Astrocyte (in vitro differentiated cells and primary cell): ENCODE measurements around the gene TEX2. TPM values are rescaled to one million over a fixed set of nuclear protein-coding genes. Genes with fewer than 3 reads are reported as not detected.
A peak's percentile ranks its signal among the peaks of the same experiment; 100 is the strongest.

ENCODE experiments used
- DNase-seq: peaks from one replicate; pipeline ENCODE4 v3.0.0-alpha.2; 2010; ENCODE audit warnings: low read depth
- FAIRE-seq: peaks from 2 replicates; lab custom pipeline; 2011; peaks lifted over from hg19 to GRCh38; lab: Jason Lieb, UNC
- H2AFZ ChIP-seq: 2 replicates; pipeline ENCODE4 v1.6.0; 2012; ENCODE audit warnings: low read depth, low read length, inconsistent platforms
- H3K27ac ChIP-seq: 2 replicates; pipeline ENCODE4 v1.5.1; 2011; ENCODE audit warnings: low read depth, low read length, inconsistent platforms
- H3K27me3 ChIP-seq: 2 replicates; pipeline ENCODE4 v1.6.0; 2011; ENCODE audit warnings: low read length, inconsistent platforms; ENCODE audit not compliant: insufficient read depth
- H3K36me3 ChIP-seq: 2 replicates; pipeline ENCODE4 v1.5.1; 2011; ENCODE audit warnings: low read length, inconsistent platforms; ENCODE audit not compliant: insufficient read depth
- H3K4me1 ChIP-seq: 2 replicates; pipeline ENCODE4 v1.5.1; 2011; ENCODE audit warnings: low read length, inconsistent platforms; ENCODE audit not compliant: insufficient read depth
- H3K4me2 ChIP-seq: 2 replicates; pipeline ENCODE4 v1.6.0; 2012; ENCODE audit warnings: low read length, inconsistent platforms
- H3K4me3 ChIP-seq: 2 replicates; pipeline ENCODE4 v1.5.1; 2011; ENCODE audit warnings: low read depth, mild to moderate bottlenecking, low read length, inconsistent platforms; ENCODE audit not compliant: insufficient read depth
- H3K79me2 ChIP-seq: 2 replicates; pipeline ENCODE4 v1.6.0; 2012; ENCODE audit warnings: mild to moderate bottlenecking, low read length, inconsistent platforms; ENCODE audit not compliant: insufficient read depth
- H3K9ac ChIP-seq: 2 replicates; pipeline ENCODE4 v1.6.0; 2012; ENCODE audit warnings: mild to moderate bottlenecking, low read length, inconsistent platforms
- H3K9me3 ChIP-seq: 2 replicates; pipeline ENCODE4 v1.5.1; 2012; ENCODE audit warnings: low read depth, mild to moderate bottlenecking, low read length, inconsistent platforms; ENCODE audit not compliant: insufficient read depth
- H4K20me1 ChIP-seq: 2 replicates; pipeline ENCODE4 v1.6.0; 2012; ENCODE audit warnings: low read length, inconsistent platforms; ENCODE audit not compliant: insufficient read depth
- H3K27ac Mint-ChIP-seq: one replicate; pipeline ENCODE4 v1.8.0; 2021; ENCODE audit warnings: mild to moderate bottlenecking, mixed read lengths; ENCODE audit not compliant: unreplicated experiment
- H3K27me3 Mint-ChIP-seq: one replicate; pipeline ENCODE4 v1.8.0; 2021; ENCODE audit warnings: low read depth, mixed read lengths; ENCODE audit not compliant: unreplicated experiment
- H3K36me3 Mint-ChIP-seq: one replicate; pipeline ENCODE4 v1.8.0; 2021; ENCODE audit warnings: low read depth, mixed read lengths; ENCODE audit not compliant: unreplicated experiment
- H3K4me1 Mint-ChIP-seq: one replicate; pipeline ENCODE4 v1.8.0; 2021; ENCODE audit warnings: low read depth, mixed read lengths; ENCODE audit not compliant: unreplicated experiment
- H3K4me3 Mint-ChIP-seq: one replicate; pipeline ENCODE4 v1.8.0; 2021; ENCODE audit warnings: mild to moderate bottlenecking, moderate library complexity, mixed read lengths; ENCODE audit not compliant: unreplicated experiment
- H3K9me3 Mint-ChIP-seq: one replicate; pipeline ENCODE4 v1.8.0; 2021; ENCODE audit warnings: mild to moderate bottlenecking, mixed read lengths; ENCODE audit not compliant: unreplicated experiment
- EZH2 ChIP-seq: IDR thresholded peaks from 2 replicates; pipeline ENCODE4 v1.6.1; 2012; ENCODE audit warnings: mild to moderate bottlenecking, low read length, inconsistent platforms; ENCODE audit not compliant: insufficient read depth
- total RNA-seq: library from RNA; stranded (reverse); gene quantifications from 2 replicates; pipeline ENCODE4 v1.2.1, GENCODE V29; 2021
- TF ChIP-seq, protein P1 (sequence below): IDR thresholded peaks from 2 replicates; pipeline ENCODE4 v1.5.1; 2011; ENCODE audit warnings: low read depth, mild to moderate bottlenecking, inconsistent platforms, low read length, moderate library complexity; ENCODE audit not compliant: insufficient read depth

Gene TEX2
- total RNA-seq, 1 donor from 2014 or later: 56.1 TPM

DNA sequence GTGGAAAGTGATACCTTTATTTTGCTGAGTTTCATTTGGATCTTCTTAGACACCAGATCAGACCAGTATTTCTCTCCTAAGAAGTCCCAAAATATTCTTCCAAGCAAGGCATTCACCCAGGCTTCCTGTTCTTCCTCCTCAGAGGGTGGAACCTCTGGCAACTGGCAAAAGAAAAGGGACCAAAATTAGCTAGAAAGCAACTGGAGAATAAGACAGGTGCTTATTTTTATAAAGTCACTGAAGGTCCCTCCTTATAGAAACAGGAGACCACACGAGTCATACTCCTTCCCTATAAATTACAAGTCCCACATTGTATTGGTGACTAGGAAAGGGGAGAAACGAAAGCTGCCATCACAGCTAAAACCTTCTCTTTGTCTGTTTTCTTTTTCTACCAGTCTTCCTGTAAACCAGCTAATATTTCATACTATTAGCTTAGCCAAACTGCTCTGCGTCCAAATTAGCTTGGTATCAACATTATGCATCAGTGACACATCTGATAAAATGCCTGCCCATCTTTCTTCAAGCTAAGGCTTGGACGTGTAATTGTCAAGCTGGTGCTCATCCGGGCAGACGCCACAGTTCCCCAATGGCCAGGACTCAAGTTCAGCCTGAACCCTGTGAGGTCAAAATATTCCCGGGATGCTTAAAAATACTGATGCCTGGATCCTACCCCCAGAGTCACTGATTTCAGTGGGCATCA is 85.6 kb downstream of the TEX2 start:
- Histone ChIP-seq H3K4me1 (peaks cover 4% of the 10 kb centered on the region), H2AFZ (no peak overlapping the region), H3K9ac (no peak overlapping the region)

DNA sequence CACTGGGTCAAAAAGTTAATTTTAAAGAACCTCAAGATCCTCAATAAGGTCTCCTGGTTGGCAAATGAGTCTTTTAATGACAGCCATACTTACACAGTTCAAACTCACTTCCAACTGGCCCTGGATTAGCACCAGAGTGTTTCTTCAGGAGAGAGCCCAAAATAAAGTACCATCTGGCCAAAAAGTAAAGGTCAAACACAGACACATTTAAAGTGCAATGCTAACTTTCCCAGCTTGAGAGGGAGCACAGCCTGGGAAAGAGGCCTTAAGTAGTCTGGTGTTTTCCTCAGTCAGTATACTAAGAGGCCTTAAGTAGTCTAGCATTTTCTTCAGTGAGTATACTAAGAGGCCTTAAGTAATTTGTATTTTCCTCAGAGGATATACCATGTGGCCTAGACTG is 86.5 kb downstream of the TEX2 start:
- H3K27ac ChIP-seq: no peak overlapping the region
- no peaks in the 10 kb centered on the region for H3K27me3 ChIP-seq
- H3K4me3 Mint-ChIP-seq: no peak overlapping the region
- TF ChIP-seq EZH2: no peak
- TF ChIP-seq, protein P1, sequence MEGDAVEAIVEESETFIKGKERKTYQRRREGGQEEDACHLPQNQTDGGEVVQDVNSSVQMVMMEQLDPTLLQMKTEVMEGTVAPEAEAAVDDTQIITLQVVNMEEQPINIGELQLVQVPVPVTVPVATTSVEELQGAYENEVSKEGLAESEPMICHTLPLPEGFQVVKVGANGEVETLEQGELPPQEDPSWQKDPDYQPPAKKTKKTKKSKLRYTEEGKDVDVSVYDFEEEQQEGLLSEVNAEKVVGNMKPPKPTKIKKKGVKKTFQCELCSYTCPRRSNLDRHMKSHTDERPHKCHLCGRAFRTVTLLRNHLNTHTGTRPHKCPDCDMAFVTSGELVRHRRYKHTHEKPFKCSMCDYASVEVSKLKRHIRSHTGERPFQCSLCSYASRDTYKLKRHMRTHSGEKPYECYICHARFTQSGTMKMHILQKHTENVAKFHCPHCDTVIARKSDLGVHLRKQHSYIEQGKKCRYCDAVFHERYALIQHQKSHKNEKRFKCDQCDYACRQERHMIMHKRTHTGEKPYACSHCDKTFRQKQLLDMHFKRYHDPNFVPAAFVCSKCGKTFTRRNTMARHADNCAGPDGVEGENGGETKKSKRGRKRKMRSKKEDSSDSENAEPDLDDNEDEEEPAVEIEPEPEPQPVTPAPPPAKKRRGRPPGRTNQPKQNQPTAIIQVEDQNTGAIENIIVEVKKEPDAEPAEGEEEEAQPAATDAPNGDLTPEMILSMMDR: no peak
- H3K27me3 Mint-ChIP-seq: no peaks in the 10 kb centered on the region
- H3K9me3 Mint-ChIP-seq: no peaks in the 10 kb centered on the region
- no peak for FAIRE-seq
- no peak overlapping the region for H3K27ac Mint-ChIP-seq
- DNase-seq: no peak
- no peaks in the 10 kb centered on the region for H4K20me1 ChIP-seq
- H3K36me3 ChIP-seq: peaks cover 4% of the 10 kb centered on the region
- H3K9ac ChIP-seq: no peak overlapping the region
- no peak overlapping the region for H3K4me3 ChIP-seq
- H3K79me2 ChIP-seq: no peaks in the 10 kb centered on the region
- peaks cover 4% of the 10 kb centered on the region for H3K4me1 ChIP-seq
- peaks cover 24% of the 10 kb centered on the region for H3K36me3 Mint-ChIP-seq
- no peak overlapping the region for H3K4me2 ChIP-seq
- peaks cover 18% of the 10 kb centered on the region for H3K4me1 Mint-ChIP-seq
- no peaks in the 10 kb centered on the region for H3K9me3 ChIP-seq
- no peak overlapping the region for H2AFZ ChIP-seq

More for the DNA sequence above, 85.6 kb downstream of the TEX2 start:
- peaks cover 4% of the 10 kb centered on the region for H3K36me3 ChIP-seq
- no peaks in the 10 kb centered on the region for H3K79me2 ChIP-seq
- H3K27me3 Mint-ChIP-seq: no peaks in the 10 kb centered on the region
- H3K4me3 ChIP-seq: no peak overlapping the region
- DNase-seq (no peak), FAIRE-seq (no peak)
- no peaks in the 10 kb centered on the region for H3K9me3 ChIP-seq
- TF ChIP-seq, protein P1: no peak
- TF ChIP-seq EZH2: no peak
- H3K27ac ChIP-seq: no peak overlapping the region
- peaks cover 25% of the 10 kb centered on the region for H3K4me1 Mint-ChIP-seq
- no peak overlapping the region for H3K4me3 Mint-ChIP-seq
- peak overlapping the region; percentile 95 for H3K27ac Mint-ChIP-seq
- no peaks in the 10 kb centered on the region for H4K20me1 ChIP-seq
- no peak overlapping the region for H3K4me2 ChIP-seq
- no peaks in the 10 kb centered on the region for H3K27me3 ChIP-seq
- H3K36me3 Mint-ChIP-seq: peaks cover 24% of the 10 kb centered on the region
- no peaks in the 10 kb centered on the region for H3K9me3 Mint-ChIP-seq
